A673 (cell line): ENCODE data around the gene CHI3L2. TPM values are rescaled to one million over a fixed set of nuclear protein-coding genes. Genes with fewer than 3 reads are reported as not detected.

ENCODE experiments used
- BruUV-seq: library from RNA; stranded (reverse); fragments of 400-500 nt; replicated peaks from 2 replicates; lab custom pipeline; 2021; lab: Mats Ljungman, UMichigan
- CTCF ChIA-PET: fragments of 300-600 bp; sonication (Branson Sonifier 250); formaldehyde crosslinking; loops from one replicate; lab custom pipeline; 2022; ENCODE audit warnings: antibody characterized with exemption; lab: Charles Lee
- POLR2A ChIA-PET: fragments of 300-600 bp; sonication (Branson Sonifier 250); formaldehyde crosslinking; loops from one replicate; lab custom pipeline; 2022; ENCODE audit warnings: antibody characterized with exemption; ENCODE audit not compliant: low non-redundant PET; lab: Charles Lee
- DNase-seq: peaks from one replicate; pipeline ENCODE4 v3.0.0-alpha.2; 2015; ENCODE audit warnings: low spot score
- H3K27ac ChIP-seq: fragments of 200-600 bp; sonication (generic); 2 replicates; pipeline ENCODE4 v1.5.1; 2016; ENCODE audit warnings: mixed run types, low read depth, mild to moderate bottlenecking, mixed read lengths, antibody characterized with exemption, low read length; ENCODE audit not compliant: poor library complexity, severe bottlenecking
- H3K27me3 ChIP-seq: fragments of 200-600 bp; sonication (generic); replicated peaks from 2 replicates; pipeline ENCODE4 v1.6.1; 2017; ENCODE audit warnings: mixed run types, low read depth, mild to moderate bottlenecking, mixed read lengths, antibody characterized with exemption, low read length; ENCODE audit not compliant: insufficient read depth, poor library complexity
- H3K36me3 ChIP-seq: fragments of 200-600 bp; sonication (generic); 2 replicates; pipeline ENCODE4 v1.6.1; 2016; ENCODE audit warnings: mixed run types, mild to moderate bottlenecking, mixed read lengths, antibody characterized with exemption, low read length; ENCODE audit not compliant: insufficient read depth, poor library complexity, severe bottlenecking
- H3K4me1 ChIP-seq: fragments of 200-600 bp; sonication (generic); 2 replicates; pipeline ENCODE4 v1.6.1; 2017; ENCODE audit warnings: mixed run types, mild to moderate bottlenecking, mixed read lengths, antibody characterized with exemption, low read length; ENCODE audit not compliant: insufficient read depth, poor library complexity, severe bottlenecking
- H3K4me3 ChIP-seq: fragments of 200-600 bp; sonication (generic); 2 replicates; pipeline ENCODE4 v1.5.1; 2016; ENCODE audit warnings: low read depth, mixed run types, mild to moderate bottlenecking, mixed read lengths, low read length; ENCODE audit not compliant: poor library complexity, severe bottlenecking
- H3K9me3 ChIP-seq: fragments of 200-600 bp; sonication (generic); 2 replicates; pipeline ENCODE4 v1.6.1; 2016; ENCODE audit warnings: mixed run types, low read depth, mild to moderate bottlenecking, mixed read lengths, antibody characterized with exemption, low read length; ENCODE audit not compliant: poor library complexity, severe bottlenecking
- EZH2 ChIP-seq: fragments of 200-600 bp; sonication (generic); IDR thresholded peaks from 2 replicates; pipeline ENCODE4 v1.6.1; 2017; ENCODE audit warnings: borderline replicate concordance, low read depth, mild to moderate bottlenecking, mixed read lengths, antibody characterized with exemption, low read length; ENCODE audit not compliant: poor library complexity, severe bottlenecking
- intact Hi-C: fragments of 100-400 bp; cut with micrococcal nuclease; formaldehyde crosslinking; loops from one replicate; pipeline ENCODE4 v1.10.0; 2022; ENCODE audit not compliant: unreplicated experiment
- total RNA-seq: library from RNA; stranded (reverse); gene quantifications from 2 replicates; pipeline ENCODE4 v1.2.3, GENCODE V29; 2021
- TF ChIP-seq, protein P1 (sequence below): fragments of 300-800, 200-600 bp; sonication (generic); conservative IDR thresholded peaks from 2 replicates; pipeline ENCODE4 v1.5.1; 2017; ENCODE audit warnings: low read depth, mild to moderate bottlenecking, antibody characterized with exemption, low read length, moderate library complexity, mixed read lengths

Gene CHI3L2
- total RNA-seq, 1 experiment from 2014 or later: not detected

DNA sequence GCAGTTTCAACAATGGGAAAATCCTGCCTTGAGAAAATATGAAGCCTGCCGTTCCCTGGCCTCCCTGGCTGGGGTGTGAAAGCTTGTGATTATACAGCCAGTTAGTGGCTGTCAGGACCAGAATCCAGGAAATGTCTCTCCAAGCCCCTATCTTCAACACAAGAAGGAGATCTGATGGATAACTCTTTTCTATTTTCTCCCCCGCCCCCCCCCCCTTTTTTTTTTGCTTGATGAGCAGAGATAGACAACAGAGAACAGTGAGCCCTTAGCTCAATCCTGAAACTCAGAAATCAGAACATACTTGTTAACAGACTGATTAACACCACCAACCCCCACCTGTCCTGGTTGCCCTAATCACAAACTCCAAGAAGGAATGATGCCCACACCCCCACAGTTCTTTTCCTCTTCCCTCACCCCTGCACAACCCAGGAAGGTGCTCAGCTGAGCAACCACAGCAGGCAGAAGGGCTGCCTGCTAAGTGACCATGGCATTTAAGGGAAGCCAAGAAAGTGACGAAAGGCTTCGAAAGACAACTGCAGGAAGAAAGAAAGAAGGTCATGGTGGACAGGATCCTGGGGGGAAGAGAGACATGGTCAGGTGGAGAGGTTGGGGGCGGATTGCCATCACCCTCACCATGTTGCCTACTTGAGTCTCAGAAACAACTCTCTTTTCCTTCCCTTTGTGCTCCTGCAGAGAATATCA, 14.7 kb upstream of the CHI3L2 start:
- ChIA-PET CTCF (no interaction called here), POLR2A (no interaction called here)
- TF ChIP-seq EZH2: no peak
- TF ChIP-seq, protein P1, sequence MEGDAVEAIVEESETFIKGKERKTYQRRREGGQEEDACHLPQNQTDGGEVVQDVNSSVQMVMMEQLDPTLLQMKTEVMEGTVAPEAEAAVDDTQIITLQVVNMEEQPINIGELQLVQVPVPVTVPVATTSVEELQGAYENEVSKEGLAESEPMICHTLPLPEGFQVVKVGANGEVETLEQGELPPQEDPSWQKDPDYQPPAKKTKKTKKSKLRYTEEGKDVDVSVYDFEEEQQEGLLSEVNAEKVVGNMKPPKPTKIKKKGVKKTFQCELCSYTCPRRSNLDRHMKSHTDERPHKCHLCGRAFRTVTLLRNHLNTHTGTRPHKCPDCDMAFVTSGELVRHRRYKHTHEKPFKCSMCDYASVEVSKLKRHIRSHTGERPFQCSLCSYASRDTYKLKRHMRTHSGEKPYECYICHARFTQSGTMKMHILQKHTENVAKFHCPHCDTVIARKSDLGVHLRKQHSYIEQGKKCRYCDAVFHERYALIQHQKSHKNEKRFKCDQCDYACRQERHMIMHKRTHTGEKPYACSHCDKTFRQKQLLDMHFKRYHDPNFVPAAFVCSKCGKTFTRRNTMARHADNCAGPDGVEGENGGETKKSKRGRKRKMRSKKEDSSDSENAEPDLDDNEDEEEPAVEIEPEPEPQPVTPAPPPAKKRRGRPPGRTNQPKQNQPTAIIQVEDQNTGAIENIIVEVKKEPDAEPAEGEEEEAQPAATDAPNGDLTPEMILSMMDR: no peak
- H3K4me3 ChIP-seq: no peak overlapping the region
- no peak for DNase-seq
- H3K27me3 ChIP-seq: peaks cover 42% of the 10 kb centered on the region
- no TSS peak for BruUV-seq
- no peaks in the 10 kb centered on the region for H3K36me3 ChIP-seq
- H3K27ac ChIP-seq: no peak overlapping the region
- no peaks in the 10 kb centered on the region for H3K4me1 ChIP-seq
- intact Hi-C loops: no loop called here
- no peaks in the 10 kb centered on the region for H3K9me3 ChIP-seq

DNA sequence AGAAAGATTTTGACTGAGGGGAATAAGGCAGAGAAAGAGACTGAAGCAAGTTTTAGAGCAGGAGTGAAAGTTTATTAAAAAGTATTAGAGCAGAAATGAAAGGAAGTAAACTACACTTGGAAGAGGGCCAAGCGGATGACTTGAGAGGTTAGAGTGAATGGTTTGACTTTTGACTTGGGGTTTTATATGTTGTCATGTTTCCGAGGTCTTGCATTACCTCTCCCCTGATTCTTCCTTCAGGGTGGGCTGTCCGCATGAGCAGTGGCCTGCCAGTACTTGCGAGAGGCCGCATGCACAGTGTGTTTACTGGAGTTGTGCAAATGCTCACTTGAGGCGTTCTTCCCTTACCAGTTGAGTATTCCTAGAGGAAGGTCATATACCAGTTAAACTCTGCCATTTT, 14.1 kb upstream of the CHI3L2 start:
- intact Hi-C loops: no loop called here
- TF ChIP-seq, protein P1: no peak
- TF ChIP-seq EZH2: no peak
- CTCF ChIA-PET: no interaction called here
- POLR2A ChIA-PET: no interaction called here
- H3K4me1 ChIP-seq: no peaks in the 10 kb centered on the region
- H3K27me3 ChIP-seq: peaks cover 35% of the 10 kb centered on the region
- no peak overlapping the region for H3K27ac ChIP-seq
- DNase-seq: no peak
- H3K4me3 ChIP-seq: no peak overlapping the region
- BruUV-seq: no TSS peak
- no peaks in the 10 kb centered on the region for H3K36me3 ChIP-seq
- no peaks in the 10 kb centered on the region for H3K9me3 ChIP-seq

DNA sequence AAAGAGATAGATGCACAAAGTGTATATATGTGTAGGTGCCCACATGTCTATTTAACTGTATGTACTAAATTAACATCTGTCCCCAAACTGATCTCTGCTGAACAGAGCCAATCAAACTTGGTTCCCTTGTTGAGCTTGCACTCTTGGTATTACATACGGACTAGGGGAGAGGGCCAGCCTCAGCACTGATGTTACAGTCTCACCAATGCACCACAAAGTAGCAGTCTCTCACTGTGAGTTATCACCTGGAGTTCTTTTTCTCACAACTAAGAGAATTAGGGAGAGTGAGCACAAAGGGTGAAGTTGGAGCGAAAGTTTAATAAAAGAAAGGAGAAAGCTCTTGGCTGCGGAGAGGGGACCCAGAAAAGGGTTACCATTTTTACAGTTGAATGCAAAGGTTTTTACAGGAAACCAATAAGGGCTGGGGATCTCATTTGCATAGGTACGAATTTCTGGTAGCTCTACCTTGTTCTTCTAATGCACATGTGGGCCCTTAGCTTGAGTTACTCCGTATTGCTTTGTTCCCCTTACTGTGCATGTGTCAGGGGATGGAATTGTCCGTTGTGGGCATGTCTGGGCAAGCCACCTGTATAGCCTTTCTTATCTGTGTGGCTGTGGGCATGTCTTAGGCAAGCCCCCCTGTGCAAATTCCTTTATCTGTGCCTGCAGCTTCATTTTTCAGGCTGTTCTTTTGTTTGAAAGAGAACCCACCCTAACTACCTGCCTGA, 13.3 kb upstream of the CHI3L2 start:
- intact Hi-C loops: no loop called here
- Histone ChIP-seq H3K36me3 (no peaks in the 10 kb centered on the region), H3K4me1 (no peaks in the 10 kb centered on the region), H3K4me3 (no peak overlapping the region), H3K27me3 (peaks cover 27% of the 10 kb centered on the region), H3K9me3 (no peaks in the 10 kb centered on the region), H3K27ac (no peak overlapping the region)
- BruUV-seq: no TSS peak
- DNase-seq: no peak
- TF ChIP-seq EZH2: no peak
- TF ChIP-seq, protein P1: no peak
- ChIA-PET CTCF (no interaction called here), POLR2A (no interaction called here)
